IPS-15b (cell line): ENCODE results near the gene CDR2.
"Not testable (repeated sequence)": the region's sequence is repeated elsewhere in the genome, so short reads cannot be mapped to it uniquely, and the experiment has no call there.

ENCODE experiments used
- H3K27me3 ChIP-seq: one replicate; pipeline ENCODE4 v1.6.1; 2013; ENCODE audit warnings: low read length; ENCODE audit not compliant: control insufficient read depth, insufficient read depth
- H3K36me3 ChIP-seq: one replicate; pipeline ENCODE4 v1.6.1; 2013; ENCODE audit warnings: low read length; ENCODE audit not compliant: control insufficient read depth, insufficient read depth
- H3K4me1 ChIP-seq: one replicate; pipeline ENCODE4 v1.6.1; 2013; ENCODE audit warnings: mild to moderate bottlenecking, low read length; ENCODE audit not compliant: control insufficient read depth, insufficient read depth
- H3K4me3 ChIP-seq: one replicate; pipeline ENCODE4 v1.5.1; 2013; ENCODE audit warnings: low read depth, low read length
- H3K9ac ChIP-seq: one replicate; pipeline ENCODE4 v1.6.1; 2013; ENCODE audit warnings: low read depth, mild to moderate bottlenecking, low read length
- H3K9me3 ChIP-seq: one replicate; pipeline ENCODE4 v1.6.1; 2013; ENCODE audit warnings: mild to moderate bottlenecking, low read length; ENCODE audit not compliant: control insufficient read depth, insufficient read depth

CDR2 gene

DNA sequence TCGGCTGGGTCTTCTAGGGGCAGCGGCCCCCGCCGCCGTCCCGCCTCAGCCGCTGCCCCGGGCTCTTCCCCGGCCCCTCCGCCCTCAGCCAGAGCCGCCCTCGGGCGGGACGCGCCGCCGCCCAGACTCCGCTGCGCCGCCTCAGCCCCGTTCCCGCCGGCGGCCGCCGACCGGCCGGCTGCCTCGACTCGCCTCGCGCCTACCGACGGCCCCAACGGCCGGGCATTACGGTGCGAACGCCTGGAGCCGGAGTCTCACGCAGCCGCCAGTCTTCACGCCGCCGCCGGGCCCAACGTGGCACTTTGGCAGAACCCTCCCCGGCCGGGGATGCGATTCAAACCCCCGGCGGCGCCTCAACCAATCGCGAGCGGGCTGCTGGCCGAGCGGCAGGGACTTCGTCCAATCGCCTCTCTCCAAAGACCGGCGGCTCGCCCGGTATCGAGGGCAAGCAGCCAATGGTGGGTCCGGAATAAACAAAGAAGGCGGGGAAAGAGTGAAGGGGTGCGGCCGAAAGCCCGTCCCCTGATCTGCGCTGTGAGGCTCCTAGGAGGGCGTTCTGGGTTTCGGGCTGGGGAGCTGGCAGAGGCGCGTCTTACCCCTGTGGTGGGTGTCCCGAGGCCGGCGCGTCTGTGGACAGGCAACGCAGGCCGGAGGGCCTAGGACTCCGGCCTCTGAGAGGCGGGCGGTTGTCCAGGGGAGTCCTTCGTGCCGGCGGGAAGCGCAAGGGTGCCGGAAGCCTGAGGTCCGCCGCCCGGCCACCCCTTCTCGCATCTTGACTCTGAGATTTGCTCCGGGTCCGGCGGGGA, at the start of gene CDR2:
CDR2 (minus strand) TSS at position 309 of the 806 bp plus-strand sequence. CDS start 310 bp downstream, outside the sequence.
- Histone ChIP-seq H3K4me3 (peak within 1 kb of the TSS; percentile 77), H3K9me3 (no peaks in the 10 kb centered on the region), H3K27me3 (no peaks in the 10 kb centered on the region), H3K4me1 (peaks cover 14% of the 10 kb centered on the region), H3K9ac (peak within 1 kb of the TSS; percentile 91), H3K36me3 (no peaks in the 10 kb centered on the region)

GRCh38 chr16:22423716-22424115, 49.3 kb upstream of the CDR2 start:
- Histone ChIP-seq H3K9me3 (no peaks in the 10 kb centered on the region), H3K4me1 (no peaks in the 10 kb centered on the region), H3K36me3 (peaks cover 18% of the 10 kb centered on the region), H3K4me3 (no peak overlapping the region), H3K9ac (no peak overlapping the region), H3K27me3 (no peaks in the 10 kb centered on the region)

DNA sequence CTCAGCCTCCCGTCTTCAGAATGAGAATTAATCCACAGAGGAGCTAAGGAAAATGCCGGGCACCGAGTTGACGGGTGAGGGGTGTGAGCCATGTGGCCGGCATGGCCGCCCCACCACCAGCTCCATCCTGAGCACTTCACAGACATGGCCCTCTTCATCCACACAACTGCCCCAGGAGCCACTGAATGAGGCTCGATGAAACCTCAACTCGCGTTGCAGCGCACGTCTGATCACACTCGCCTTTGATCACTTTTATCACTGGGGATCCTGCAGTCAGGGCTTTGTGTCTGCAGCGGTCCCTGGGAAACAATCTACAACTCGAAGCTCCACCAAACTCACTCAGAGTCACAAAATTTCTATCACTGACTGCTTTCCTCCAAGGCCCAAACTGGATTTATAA, 46.7 kb upstream of the CDR2 start:
- Histone ChIP-seq H3K36me3 (peaks cover 12% of the 10 kb centered on the region), H3K27me3 (no peaks in the 10 kb centered on the region), H3K9me3 (no peaks in the 10 kb centered on the region), H3K9ac (no peak overlapping the region), H3K4me1 (no peaks in the 10 kb centered on the region), H3K4me3 (no peak overlapping the region)

- Histone ChIP-seq H3K36me3 (peaks cover 12% of the 10 kb centered on the region), H3K4me3 (no peak overlapping the region), H3K9ac (no peak overlapping the region), H3K9me3 (no peaks in the 10 kb centered on the region), H3K27me3 (no peaks in the 10 kb centered on the region), H3K4me1 (no peaks in the 10 kb centered on the region)
Observed at GRCh38 chr16:22420606-22421135, 46.3 kb upstream of the CDR2 start.

DNA sequence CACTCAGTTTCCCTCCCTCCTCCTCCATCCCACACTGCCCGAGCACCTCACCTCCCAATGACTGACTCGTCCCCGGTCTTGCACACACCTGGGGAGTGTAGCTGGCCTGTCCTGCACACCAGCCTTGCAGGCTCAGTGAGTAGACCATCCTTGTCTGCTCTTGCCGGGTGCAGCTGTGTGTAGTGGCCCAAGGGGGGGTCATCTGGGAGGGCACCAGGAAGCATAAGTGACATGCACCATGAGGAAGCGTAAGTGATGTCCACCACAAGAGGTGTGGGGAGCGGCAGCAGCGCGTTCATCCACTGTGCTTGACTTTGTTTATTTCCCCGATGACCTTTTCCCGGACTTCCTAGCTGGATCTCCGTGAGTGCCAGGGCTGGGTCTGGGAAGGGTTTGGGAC, 45.5 kb upstream of the CDR2 start:
- Histone ChIP-seq H3K27me3 (no peaks in the 10 kb centered on the region), H3K36me3 (peaks cover 12% of the 10 kb centered on the region), H3K4me3 (no peak overlapping the region), H3K9me3 (no peaks in the 10 kb centered on the region), H3K4me1 (no peaks in the 10 kb centered on the region), H3K9ac (no peak overlapping the region)

DNA sequence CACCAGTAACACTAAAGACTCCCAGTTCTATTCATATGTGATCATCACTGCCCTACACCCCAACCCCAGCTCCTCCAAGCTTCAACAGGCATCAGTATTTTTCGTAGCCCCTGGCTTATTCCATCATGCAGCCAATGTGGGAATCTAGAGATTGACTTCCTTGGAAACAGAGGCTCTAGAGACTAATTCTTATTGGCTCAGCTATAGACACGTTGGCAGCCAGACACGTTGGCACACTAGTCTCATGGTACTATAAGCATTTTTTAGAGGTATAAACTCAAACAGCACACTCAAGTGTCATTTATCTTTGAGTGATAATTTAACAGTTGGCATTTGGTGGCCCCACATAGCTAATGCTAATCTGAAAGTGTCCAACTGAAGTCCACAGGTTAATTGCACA, 44.4 kb upstream of the CDR2 start:
- H3K9ac ChIP-seq = no peak overlapping the region
- no peak overlapping the region for H3K4me3 ChIP-seq
- H3K4me1 ChIP-seq = no peaks in the 10 kb centered on the region
- peaks cover 12% of the 10 kb centered on the region for H3K36me3 ChIP-seq
- no peaks in the 10 kb centered on the region for H3K27me3 ChIP-seq
- no peaks in the 10 kb centered on the region for H3K9me3 ChIP-seq

DNA sequence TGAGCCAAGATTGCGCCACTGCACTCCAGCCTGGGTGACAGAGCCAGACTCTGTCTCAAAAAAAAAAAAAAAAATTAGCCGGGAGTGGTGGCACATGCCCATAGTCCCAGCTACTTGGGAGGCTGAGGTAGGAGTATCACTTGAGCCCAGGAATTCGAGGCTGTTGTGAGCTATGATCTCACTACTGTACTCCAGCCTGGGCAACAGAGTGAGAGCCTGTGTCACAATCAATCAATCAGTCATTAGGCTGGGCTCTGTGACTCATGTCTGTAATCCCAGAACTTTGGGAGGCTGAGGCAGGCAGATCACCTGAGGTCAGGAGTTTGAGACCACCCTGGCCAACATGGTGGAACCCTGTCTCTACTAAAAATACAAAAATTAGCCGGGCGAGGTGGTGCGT, 43.4 kb upstream of the CDR2 start:
- not testable (repeated sequence) for H3K9me3 ChIP-seq, H3K27me3 ChIP-seq, H3K4me1 ChIP-seq, H3K4me3 ChIP-seq, H3K9ac ChIP-seq
- peaks cover 12% of the 10 kb centered on the region for H3K36me3 ChIP-seq

DNA sequence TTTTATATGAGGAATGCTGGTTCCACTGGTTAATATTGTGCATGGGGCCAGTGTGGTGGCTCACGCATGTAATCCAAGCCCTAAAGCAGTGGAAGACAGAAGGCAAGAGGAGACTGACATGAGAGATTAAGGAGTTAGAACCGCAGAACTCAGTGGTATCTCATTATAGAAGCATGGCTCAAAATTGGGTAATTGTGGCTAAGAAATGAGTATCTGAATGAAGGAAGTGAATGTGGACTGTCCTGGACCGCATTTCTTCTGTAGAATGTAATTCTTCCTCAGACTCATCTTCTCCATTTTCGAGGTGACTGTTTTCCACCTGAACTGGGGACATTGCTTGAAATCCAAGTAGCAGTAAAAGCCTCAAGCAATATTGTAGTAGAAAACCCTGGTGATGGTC, 42.6 kb upstream of the CDR2 start:
- no peaks in the 10 kb centered on the region for H3K9me3 ChIP-seq
- H3K36me3 ChIP-seq = peaks cover 12% of the 10 kb centered on the region
- H3K4me3 ChIP-seq = no peak overlapping the region
- H3K4me1 ChIP-seq = no peaks in the 10 kb centered on the region
- no peak overlapping the region for H3K9ac ChIP-seq
- no peaks in the 10 kb centered on the region for H3K27me3 ChIP-seq

- Histone ChIP-seq H3K9me3 (no peaks in the 10 kb centered on the region), H3K36me3 (no peaks in the 10 kb centered on the region), H3K4me1 (no peaks in the 10 kb centered on the region), H3K4me3 (no peak overlapping the region), H3K9ac (no peak overlapping the region), H3K27me3 (no peaks in the 10 kb centered on the region)
Observed at GRCh38 chr16:22413819-22414218, 39.4 kb upstream of the CDR2 start.

- no peaks in the 10 kb centered on the region for H3K4me1 ChIP-seq
- no peaks in the 10 kb centered on the region for H3K9me3 ChIP-seq
- H3K4me3 ChIP-seq = no peak overlapping the region
- H3K9ac ChIP-seq = no peak overlapping the region
- H3K27me3 ChIP-seq = no peaks in the 10 kb centered on the region
- H3K36me3 ChIP-seq = no peaks in the 10 kb centered on the region
Observed at GRCh38 chr16:22407486-22407885, 33.1 kb upstream of the CDR2 start.

- H3K4me1 ChIP-seq = no peaks in the 10 kb centered on the region
- no peak overlapping the region for H3K4me3 ChIP-seq
- H3K9ac ChIP-seq = no peak overlapping the region
- no peaks in the 10 kb centered on the region for H3K9me3 ChIP-seq
- H3K36me3 ChIP-seq = no peaks in the 10 kb centered on the region
- no peaks in the 10 kb centered on the region for H3K27me3 ChIP-seq
Observed at GRCh38 chr16:22402191-22402590, 27.8 kb upstream of the CDR2 start.

- H3K27me3 ChIP-seq = no peaks in the 10 kb centered on the region
- H3K4me3 ChIP-seq = no peak overlapping the region
- no peak overlapping the region for H3K9ac ChIP-seq
- no peaks in the 10 kb centered on the region for H3K9me3 ChIP-seq
- H3K36me3 ChIP-seq = no peaks in the 10 kb centered on the region
- no peaks in the 10 kb centered on the region for H3K4me1 ChIP-seq
Observed at GRCh38 chr16:22400900-22401299, 26.5 kb upstream of the CDR2 start.
